GM18517 (cell line): ENCODE data around the gene CD226.

ENCODE experiments used
- ATAC-seq: cut with Tn5 transposase; IDR thresholded peaks from one replicate; pipeline ENCODE4 v1.9.1; 2021; ENCODE audit warnings: mild to moderate bottlenecking, moderate library complexity; ENCODE audit not compliant: unreplicated experiment

CD226 gene

DNA sequence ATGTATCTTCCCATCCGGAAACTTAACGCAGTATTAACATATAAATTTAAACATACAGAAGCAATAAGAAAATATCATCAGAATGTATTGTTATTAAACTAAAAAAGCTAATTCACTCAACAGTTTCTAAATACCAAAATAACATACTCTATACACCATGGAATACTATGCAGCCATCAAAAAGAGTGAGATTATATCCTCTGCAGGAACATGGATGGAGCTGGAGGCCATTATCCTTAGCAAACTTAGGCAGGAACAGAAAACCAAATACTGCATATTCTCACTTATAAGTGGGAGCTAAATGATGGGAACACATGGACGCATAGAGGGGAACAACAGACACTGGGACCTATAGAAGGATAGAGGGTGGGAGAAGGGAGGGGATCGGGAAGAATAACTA is 127.1 kb downstream of the CD226 start:
- ATAC-seq, result no peak

DNA sequence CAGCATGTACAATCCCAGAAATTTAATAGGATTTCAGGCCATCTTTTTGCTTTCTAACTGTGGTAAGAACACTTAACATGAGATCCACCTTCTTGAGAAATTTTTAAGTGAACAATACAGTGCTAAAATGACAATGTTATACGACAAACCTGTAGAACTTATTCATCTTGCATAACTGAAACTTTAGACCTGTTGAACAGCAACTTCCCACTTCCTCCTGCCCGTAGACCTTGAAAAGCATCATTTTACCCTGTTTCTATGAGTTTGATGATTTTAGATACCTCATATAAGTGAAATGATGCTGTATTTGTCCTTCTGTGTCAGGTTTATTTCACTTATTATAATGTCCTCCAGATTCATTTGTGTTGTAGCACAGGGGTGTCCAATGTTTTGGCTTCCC is 128.2 kb downstream of the CD226 start:
- ATAC-seq, result no peak

DNA sequence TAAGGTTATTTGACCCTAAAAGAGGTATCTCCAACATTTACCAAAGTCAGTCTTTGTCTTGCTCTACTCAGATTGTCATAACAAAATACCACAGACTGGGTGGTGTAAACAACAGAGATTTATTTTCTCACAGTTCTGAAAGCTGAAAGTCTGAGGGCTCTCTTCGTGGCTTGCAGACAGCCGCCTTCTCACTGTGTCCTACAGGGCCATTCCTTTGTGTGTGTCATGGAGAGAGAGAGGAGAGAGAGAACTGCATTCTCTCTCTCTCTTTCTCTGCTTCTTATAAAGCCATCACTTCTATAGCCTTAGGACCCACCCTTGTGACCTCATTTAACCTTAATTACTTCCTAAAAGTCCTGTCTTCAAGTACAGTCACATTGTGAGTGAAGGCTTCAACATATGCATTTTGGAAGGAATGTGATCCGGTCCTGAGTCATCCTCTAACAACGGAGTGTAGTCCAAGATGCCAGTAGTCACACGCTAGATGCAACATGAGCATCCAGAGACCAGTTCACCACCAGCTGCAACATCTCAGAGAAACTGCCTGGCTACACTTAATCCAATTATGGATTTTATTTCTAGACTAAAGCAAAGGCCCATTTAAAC is 130.2 kb downstream of the CD226 start:
- no peak for ATAC-seq

DNA sequence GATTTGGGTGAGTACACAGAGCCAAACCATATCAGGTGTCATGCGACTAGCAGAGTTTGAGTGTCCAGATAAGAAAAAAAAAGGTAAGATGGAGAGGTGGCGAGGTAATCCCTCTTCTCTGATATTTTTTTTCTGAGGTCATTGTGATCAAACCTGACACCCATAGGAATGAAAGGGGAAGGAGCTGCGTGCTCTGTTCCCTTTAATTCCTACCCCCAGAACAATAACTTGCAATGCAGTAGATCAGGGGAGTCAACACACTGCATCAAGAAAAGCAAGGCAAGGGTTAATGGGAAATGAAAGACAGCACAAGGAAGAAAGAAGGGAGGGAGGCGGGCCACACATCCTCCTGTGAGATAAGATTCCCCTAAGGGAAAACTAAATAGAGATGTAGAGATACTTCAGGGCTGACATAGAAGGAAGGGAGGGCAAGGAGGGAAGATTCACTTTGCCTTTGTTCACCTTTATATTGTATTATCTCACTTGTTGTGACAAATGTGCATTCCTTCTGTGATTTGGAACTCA is 132.8 kb downstream of the CD226 start:
- no peak for ATAC-seq

DNA sequence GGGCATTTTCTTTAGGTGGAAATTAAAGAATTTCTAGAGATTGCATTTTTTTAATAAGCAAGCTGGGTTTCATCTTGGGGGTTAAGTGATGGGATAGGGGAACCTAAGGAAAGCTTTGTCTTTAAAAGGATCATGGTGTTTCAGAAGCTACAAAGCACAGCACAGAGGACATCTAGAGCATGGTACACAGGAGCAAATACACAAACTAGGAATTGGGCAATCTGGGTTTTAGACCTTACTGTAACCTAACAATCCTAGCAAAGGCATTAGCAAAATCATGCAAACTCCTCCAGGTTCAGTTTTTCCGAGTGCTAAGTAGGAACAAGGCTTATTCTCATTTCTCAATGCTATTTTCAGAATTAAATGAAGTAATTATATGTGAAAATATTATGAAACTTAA is 134.1 kb downstream of the CD226 start:
- no peak for ATAC-seq

DNA sequence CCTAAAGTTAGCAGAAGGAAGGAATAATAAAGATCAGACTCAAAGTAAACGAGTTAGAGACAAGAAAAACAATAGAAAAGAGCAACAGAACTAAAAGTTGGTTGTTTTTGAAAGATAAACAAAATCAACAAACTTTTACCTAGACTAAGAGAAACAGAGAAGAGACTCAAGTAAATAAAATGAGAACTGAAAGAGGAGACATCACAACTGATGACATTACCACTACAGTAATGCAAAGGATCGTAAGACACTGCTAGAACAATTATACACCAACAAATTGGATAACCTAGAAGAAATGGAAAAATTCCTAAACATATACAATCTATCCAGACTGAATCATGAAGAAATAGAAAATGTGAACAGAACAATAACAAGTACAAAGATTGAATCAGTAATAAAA is 139.3 kb downstream of the CD226 start:
- no peak for ATAC-seq

DNA sequence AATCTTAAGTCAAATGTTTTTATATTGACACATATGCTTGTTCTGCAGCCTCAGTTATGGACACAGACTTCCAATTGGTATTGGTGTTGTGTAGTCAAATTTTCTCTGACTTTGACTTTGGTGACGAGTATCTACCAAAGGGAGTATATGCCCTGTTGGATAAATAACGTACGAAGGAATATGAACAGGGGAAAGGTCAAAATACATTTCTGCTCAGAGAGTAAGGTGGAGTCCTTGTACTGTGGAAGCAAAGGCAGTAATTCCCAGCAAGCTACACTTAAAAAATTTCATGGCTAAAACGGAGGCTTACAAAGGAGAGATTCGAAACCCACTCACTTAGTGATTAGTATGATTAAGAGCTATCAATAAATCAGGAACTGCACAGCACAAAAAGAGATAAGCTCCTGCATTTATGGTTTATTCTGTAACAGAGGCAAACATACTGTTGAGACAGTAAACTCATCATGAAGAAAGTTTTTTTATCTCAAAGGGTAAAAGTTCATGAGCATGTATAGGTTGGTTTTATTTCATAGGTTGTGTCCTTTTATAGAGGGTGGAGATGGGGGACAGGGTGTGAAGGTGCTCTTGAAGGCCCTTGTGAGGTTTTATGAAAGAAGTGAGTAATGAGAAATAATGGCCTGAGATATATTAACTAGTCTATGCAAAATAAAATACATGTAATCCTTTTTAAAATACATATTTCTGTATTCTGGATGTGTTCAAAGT is 142.7 kb downstream of the CD226 start:
- no peak for ATAC-seq
